Stimulated activated CD4-positive, alpha-beta T cell treated with anti-CD3 and anti-CD28 coated beads, TNF-alpha, amount 100 ng/mL, for 48 hours (primary cell): ENCODE results near the gene ZNF619.

ENCODE experiments used
- DNase-seq, 3 donors: peaks; one replicate each; pipeline ENCODE4 v3.0.0-alpha.2; 2020; ENCODE audit warnings: low read depth in 3 of 3

ZNF619 gene

DNA sequence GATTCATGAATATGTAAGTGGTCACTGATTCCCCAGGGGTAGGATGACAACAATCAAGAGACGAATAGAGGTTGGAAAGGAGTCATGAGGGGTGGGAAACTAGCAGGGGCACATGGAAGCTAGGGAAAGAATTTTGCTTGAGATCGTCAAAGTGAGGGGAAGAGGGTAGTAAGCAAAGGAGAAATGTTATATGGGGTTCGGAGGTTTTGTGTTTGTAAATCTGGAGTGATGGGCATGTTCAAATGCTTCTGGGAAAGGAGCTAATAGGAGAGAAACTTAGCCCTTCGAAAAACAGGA lies 11.9 kb upstream of the ZNF619 start:
- DNase-seq = no peak

- no peak for DNase-seq
Observed at GRCh38 chr3:40465456-40465855, 11.5 kb upstream of the ZNF619 start.

GRCh38 chr3:40468018-40468417 lies 8.9 kb upstream of the ZNF619 start:
- no peak for DNase-seq

DNA sequence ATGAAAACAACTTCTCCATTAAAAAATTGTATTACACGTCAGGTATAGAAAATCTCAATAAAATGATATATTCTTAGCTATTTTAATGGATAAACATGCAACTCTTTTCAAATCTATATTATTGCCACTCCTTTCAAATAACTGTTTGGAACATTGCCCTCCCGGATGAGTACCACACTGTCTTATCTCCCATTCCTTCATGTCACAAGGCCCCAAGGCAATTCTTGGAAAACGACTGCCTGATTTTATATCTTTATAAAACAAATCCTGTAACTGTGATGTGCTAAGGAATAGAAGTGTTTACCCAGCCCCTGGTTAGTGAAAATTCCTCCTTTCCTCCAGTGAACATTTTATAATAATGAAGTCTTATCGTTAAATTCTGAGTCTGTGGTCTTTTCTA lies 6.2 kb upstream of the ZNF619 start:
- no peak for DNase-seq

DNA sequence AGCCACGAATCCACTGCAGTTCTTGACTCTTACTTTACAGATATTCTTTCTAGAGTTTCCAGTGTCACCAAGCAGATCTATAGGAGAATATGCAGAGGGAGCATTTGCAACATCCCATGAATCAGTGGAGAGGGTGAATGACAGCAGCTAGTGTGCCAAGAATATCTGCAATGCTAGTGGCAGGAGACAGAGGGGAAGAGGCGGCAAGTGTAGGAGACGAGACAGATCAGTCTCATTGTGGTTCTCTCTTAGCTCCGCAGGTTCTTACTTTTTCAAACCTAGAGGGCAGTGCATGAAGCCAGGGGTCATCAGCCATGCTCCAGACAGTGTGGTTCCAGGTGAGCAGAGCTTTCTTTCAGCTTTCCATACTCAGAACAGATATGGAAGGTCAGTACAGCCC lies 744 bp downstream of the ZNF619 start:
- no peak for DNase-seq

GRCh38 chr3:40487172-40487571 lies 10.2 kb downstream of the ZNF619 start:
- no peak for DNase-seq

GRCh38 chr3:40490916-40491315 lies 14.0 kb downstream of the ZNF619 start:
- DNase-seq = no peak

DNA sequence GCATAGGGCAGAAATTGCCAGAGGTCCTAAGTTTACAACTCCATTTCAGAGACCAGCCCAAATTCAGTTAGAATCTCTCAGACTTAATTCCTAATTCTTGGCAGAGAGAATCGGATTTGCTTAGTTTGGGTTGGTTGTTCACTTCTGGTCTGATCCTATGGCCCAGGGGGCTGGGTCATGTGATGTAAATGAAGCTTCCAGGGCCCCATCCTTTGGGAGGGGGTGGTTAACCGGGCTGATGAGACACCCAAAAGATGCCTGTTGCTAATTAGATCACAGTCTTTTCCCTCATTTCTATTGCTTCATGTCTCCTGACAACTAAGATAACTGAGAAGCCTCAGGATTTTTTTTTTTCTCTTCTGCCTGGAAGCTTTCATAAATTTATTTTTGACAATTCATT lies 17.8 kb downstream of the ZNF619 start:
- no peak for DNase-seq

DNA sequence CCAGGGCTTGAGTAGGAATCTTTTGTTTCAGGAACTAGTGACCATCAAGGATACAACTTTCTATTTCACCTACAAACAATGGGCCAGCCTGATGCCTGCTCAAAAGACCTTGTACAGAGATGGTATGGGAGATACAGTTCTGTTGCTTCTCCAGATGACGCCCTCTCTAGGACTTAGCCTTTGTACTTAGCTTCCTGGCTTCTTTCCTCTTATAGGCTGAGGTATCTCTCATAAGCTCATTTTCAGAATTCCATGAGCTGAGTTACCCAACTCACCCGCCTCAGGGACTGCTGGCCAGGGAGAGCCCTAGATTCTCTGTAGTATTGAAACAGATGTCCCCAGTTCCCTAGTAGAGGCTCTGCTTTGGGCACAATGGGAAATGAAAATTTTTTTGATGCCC lies 20.4 kb downstream of the ZNF619 start:
- no peak for DNase-seq

GRCh38 chr3:40499952-40500351 lies 23.0 kb downstream of the ZNF619 start:
- no peak for DNase-seq

DNA sequence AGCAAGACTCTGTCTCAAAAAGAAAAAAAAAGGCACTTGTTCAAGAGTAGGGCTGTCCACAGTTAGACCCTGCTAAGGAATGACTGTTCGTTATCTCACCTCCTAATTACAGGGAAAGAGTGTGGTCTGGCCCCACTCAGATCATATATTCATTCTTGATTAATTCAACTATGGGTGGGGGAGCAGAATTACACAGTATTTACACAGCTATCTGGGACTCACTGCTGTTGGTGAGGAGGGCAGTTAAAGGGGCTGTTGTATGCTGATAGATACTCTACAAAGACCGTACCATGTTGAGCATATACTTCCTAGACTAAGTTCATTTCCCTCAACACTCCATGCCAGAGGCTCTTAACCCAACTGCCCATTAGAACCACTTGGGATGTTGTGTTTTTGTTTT lies 25.1 kb downstream of the ZNF619 start:
- no peak for DNase-seq

GRCh38 chr3:40504636-40505430 lies 27.9 kb downstream of the ZNF619 start:
- no peak for DNase-seq

- peak in 2 of 3 donors; percentile 10 to 24 for DNase-seq
Observed at GRCh38 chr3:40505599-40506462, 28.9 kb downstream of the ZNF619 start, which contains the start of gene ZNF620. Gene ZNF620, plus strand, starts transcription at chr3:40506039. Its CDS starts 314 bp downstream, at chr3:40506353.

GRCh38 chr3:40511031-40511718 lies 34.3 kb downstream of the ZNF619 start:
- no peak for DNase-seq

GRCh38 chr3:40516201-40516600 lies 39.3 kb downstream of the ZNF619 start:
- no peak for DNase-seq

GRCh38 chr3:40518067-40518466 lies 41.1 kb downstream of the ZNF619 start:
- no peak for DNase-seq

DNA sequence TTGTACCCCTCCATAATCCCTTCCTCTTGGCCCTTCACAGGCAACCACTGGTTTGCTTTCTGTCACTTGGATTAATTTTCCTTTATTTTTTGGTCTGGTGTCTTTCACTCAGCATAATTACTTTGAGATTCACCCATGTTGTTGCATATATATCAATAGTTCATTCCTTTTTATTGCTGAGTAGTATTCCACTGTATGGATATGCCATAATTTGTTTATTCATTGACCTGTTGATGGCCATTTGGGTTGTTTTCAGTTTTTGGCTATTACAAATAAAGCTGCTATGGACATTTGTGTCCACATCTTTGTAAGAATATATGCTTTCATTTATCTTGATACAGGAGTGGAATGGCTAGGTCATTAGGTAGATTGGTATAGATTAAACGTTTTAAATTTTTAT lies 41.9 kb downstream of the ZNF619 start:
- DNase-seq = no peak

DNA sequence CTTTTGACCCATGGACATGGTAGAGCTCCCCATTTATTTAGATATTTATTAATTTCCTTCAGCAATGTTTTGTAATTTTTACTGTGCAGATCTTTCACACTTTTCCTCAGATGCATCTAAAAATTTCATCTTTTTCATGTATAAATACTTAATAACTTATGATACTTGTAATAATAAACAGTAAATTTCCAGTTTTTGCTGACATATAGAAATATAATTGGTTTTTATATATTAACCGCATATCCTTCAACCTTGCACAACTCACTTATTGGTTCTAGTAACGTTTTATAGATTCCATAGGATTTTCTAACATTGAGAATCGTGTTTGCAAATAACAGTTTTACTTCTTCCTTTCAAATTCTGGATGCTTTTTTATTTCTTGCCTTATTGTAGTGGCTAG lies 44.3 kb downstream of the ZNF619 start:
- DNase-seq = no peak

DNA sequence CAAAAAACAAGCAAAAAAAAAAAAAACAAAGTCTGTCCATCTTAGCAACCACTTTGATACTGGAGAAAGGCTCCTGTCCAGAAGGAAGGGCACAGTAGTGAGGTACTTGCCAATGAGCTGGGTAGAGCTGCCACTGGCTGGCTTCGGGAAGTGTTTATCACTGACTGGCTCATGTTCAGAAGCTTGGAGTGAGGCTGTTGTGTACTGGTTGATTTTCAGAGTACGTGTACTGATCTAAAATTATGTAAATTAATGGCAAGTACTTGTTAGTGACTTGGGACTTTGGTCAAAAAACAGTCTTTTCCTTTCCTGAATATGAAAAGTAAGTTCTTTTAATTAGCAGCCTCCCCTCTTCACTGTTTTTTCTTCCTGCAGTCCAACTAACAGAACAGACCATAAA lies 46.9 kb downstream of the ZNF619 start:
- no peak for DNase-seq

DNA sequence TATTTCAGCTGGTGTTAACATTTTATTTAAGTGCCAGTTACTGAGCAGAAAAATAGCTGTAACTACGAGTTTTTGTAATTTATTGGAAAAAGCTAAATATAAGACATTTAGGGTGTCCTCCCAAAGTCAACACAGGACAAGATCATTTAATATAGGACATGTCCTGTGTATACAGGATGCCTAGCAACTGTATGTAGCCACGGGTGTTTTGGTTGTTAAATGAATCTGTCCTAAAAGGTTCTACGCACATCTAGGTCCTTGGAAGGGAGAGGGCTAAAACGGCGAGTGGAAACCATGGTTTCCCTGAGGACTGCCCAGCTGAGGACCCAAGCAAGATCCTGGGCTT lies 47.3 kb downstream of the ZNF619 start:
- DNase-seq = no peak

GRCh38 chr3:40524568-40525285 lies 47.8 kb downstream of the ZNF619 start, which contains the start of gene ZNF621:
Gene ZNF621, plus strand, starts transcription at chr3:40524960. Its CDS starts 881 bp downstream, at chr3:40525841.
- peak; percentile 65 to 83 (median 75) for DNase-seq

GRCh38 chr3:40528426-40528825 lies 51.5 kb downstream of the ZNF619 start:
- DNase-seq = no peak
